IPS DF 6.9 (cell line): ENCODE measurements around the gene MIOS.

Experiments
- DNase-seq: peaks from one replicate; pipeline ENCODE4 v3.0.0-alpha.2; 2013; ENCODE audit warnings: low read depth, low spot score
- H3K27ac ChIP-seq: one replicate; pipeline ENCODE4 v1.5.1; 2013; ENCODE audit warnings: low read length, control low read depth
- H3K27me3 ChIP-seq: 2 replicates; pipeline ENCODE4 v1.6.1; 2013; ENCODE audit warnings: mild to moderate bottlenecking, low read length; ENCODE audit not compliant: control insufficient read depth, insufficient read depth
- H3K36me3 ChIP-seq: 2 replicates; pipeline ENCODE4 v1.6.1; 2013; ENCODE audit warnings: low read length; ENCODE audit not compliant: control insufficient read depth, insufficient read depth
- H3K4me1 ChIP-seq: 2 replicates; pipeline ENCODE4 v1.6.1; 2013; ENCODE audit warnings: low read length; ENCODE audit not compliant: control insufficient read depth, insufficient read depth
- H3K4me3 ChIP-seq: 2 replicates; pipeline ENCODE4 v1.5.1; 2013; ENCODE audit warnings: mild to moderate bottlenecking, low read length
- H3K9me3 ChIP-seq: 2 replicates; pipeline ENCODE4 v1.6.1; 2013; ENCODE audit warnings: low read length, inconsistent platforms; ENCODE audit not compliant: control insufficient read depth, insufficient read depth
- WGBS: extraction: QIAGEN DNeasy Blood & Tissue Kit; methylation state at CpG from one replicate; pipeline ENCODE4 v1.1.7; 2013; ENCODE audit warnings: mixed read lengths, missing lambda C conversion rate; ENCODE audit not compliant: insufficient read length, insufficient coverage; 5-methylcytosine and 5-hydroxymethylcytosine counted together

The MIOS gene

DNA sequence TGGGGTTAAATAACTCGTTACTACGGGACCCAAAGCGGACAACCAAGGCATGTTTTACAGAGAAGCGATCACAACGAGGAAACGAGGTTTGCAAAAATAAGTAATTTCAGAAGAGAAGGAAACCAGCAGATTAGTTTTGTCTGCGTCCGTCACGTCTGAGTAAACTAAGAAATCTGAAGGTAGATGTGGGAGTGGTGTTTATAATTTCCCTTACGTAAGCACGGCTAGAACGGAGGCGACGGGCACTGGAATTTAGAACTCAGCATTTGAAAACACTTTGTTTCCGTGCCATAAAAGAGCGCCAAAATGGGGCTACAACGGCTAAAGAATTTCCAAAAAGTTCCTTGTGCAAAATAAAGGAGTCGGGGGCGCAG lies 73.2 kb downstream of the MIOS start:
- Histone ChIP-seq H3K36me3 (no peaks in the 10 kb centered on the region; the same call in 1 of the 2 replicates), H3K9me3 (no peaks in the 10 kb centered on the region), H3K4me1 (0 out of 2 replicates have a peak, but pooled peaks cover 1% of the 10 kb centered on the region), H3K4me3 (peak overlapping the region; percentile 96), H3K27ac (no peak overlapping the region), H3K27me3 (no peaks in the 10 kb centered on the region)
- no peak for DNase-seq
- WGBS = no CpG with 5 or more reads among the region's 19 CpGs

DNA sequence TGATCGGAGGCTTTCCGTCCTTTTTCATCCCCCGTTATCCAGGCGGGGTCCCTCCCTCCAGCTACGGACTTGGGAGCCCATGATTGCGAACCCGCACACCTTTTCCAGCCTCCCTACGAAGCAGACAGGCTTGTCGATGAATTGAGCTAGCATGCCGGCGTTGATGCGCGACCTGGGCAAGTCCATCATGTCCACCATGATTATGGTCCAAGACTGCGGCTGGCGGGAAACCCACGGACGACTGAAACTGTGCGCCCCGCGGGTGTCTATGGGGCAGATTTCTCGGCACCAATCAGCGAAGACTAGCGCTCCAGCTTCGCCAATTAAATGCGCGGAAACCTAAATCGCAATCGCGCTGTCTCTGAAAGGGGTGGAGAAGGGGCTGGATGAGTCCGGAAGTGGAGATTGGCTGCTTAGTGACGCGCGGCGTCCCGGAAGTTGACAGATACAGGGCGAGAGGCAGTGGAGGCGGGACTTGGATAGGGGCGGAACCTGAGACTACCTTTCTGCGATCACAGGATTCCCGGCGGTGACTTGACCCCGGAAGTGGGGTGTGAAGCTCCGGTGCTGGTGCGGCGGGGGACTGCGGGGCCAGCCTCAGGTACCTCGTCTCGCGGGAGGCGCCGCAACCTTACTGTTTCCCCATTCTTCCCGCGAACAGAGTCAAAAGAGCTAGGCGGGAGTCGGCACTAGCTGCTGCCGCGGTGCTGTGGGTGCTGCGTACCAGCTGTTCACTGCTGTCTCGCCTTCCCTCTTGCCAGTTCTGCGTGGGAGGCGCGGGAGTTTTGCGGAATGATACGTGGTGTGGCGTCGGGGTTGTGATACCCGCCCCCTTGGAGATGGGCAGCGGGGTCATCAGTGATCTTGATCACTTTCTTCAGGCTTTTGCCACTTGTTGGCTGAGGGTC lies 73.8 kb downstream of the MIOS start, which contains the start of gene UMAD1:
TSS of gene UMAD1 (plus strand) at position 532 of the 908 bp plus-strand sequence. CDS start 32,620 bp downstream, outside the sequence.
- WGBS = no CpG with 5 or more reads among the region's 68 CpGs
- H3K4me1 ChIP-seq = 0 out of 2 replicates have a peak, but pooled peaks cover 1% of the 10 kb centered on the region
- no peaks in the 10 kb centered on the region for H3K9me3 ChIP-seq
- H3K4me3 ChIP-seq = peak within 1 kb of the TSS; percentile 96
- no peak within 1 kb of the TSS for H3K27ac ChIP-seq
- H3K27me3 ChIP-seq = no peaks in the 10 kb centered on the region
- peak; percentile 99 for DNase-seq
- H3K36me3 ChIP-seq = no peaks in the 10 kb centered on the region; the same call in 1 of the 2 replicates

DNA sequence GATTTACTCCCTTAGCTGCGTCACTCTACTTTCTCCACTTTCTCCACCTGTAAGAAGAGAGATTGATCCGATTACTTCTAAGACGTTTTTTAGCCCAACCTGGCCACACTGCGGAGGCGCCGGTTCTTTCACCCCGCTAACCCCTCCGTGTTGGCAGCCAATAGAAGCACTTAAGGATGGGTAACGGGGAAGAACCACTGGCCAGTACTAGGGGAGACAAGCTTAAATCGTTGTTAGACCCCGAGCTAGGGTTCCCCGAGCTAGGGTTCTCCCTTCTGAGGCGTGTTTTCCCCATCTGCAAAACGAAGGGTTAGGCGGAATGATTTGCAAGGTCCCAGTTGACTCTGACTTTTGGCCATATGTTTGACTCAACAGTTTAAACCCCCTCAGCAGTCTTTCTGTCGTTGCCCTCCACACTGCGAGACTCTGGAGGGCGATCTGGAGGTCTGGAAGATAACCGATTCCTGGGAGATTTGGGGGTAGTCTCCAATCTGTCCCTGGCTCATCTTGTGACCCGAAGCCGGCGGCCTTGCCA lies 74.5 kb downstream of the MIOS start:
- H3K27me3 ChIP-seq = no peaks in the 10 kb centered on the region
- H3K9me3 ChIP-seq = no peaks in the 10 kb centered on the region
- H3K4me1 ChIP-seq = 0 out of 2 replicates have a peak, but pooled peaks cover 1% of the 10 kb centered on the region
- no peak overlapping the region for H3K27ac ChIP-seq
- no CpG with 5 or more reads among the region's 22 CpGs for WGBS
- no peak for DNase-seq
- H3K4me3 ChIP-seq = peak overlapping the region; percentile 71
- no peaks in the 10 kb centered on the region; the same call in 1 of the 2 replicates for H3K36me3 ChIP-seq

DNA sequence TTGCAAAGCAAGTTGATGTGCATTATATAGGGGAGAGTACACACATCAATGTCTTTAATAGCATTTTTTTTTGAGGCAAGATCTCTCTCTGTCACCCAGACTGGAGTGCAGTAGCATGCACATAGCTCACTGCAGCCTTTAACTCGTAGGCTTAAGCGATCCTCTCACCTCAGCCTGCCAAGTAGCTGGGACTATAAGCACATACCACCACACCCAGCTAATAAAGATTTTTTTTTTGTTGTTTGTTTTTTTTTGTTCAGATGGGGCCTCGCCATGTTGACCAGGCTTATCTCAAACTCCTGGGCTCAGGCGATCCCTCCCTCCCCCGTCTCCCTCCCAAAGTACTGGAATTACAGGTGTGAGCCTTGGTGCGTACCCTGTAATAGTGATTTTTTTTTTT lies 75.4 kb downstream of the MIOS start:
- no peaks in the 10 kb centered on the region for H3K9me3 ChIP-seq

GRCh38 chr7:7647495-7648036 lies 80.9 kb downstream of the MIOS start:
- Histone ChIP-seq H3K4me3 (no peak overlapping the region), H3K4me1 (no peaks in the 10 kb centered on the region), H3K27ac (no peak overlapping the region), H3K27me3 (no peaks in the 10 kb centered on the region), H3K9me3 (no peaks in the 10 kb centered on the region), H3K36me3 (no peaks in the 10 kb centered on the region)
- no peak for DNase-seq
- WGBS = no CpG with 5 or more reads among the region's 6 CpGs

More for the DNA sequence above, 75.4 kb downstream of the MIOS start:
- no peak overlapping the region for H3K4me3 ChIP-seq
- H3K36me3 ChIP-seq = no peaks in the 10 kb centered on the region; the same call in 1 of the 2 replicates
- no peaks in the 10 kb centered on the region for H3K27me3 ChIP-seq
- no peak for DNase-seq
- no CpG with 5 or more reads among the region's 6 CpGs for WGBS
- 0 out of 2 replicates have a peak, but pooled peaks cover 1% of the 10 kb centered on the region for H3K4me1 ChIP-seq
- no peak overlapping the region for H3K27ac ChIP-seq

- no peaks in the 10 kb centered on the region for H3K9me3 ChIP-seq
- no peaks in the 10 kb centered on the region for H3K36me3 ChIP-seq
- no peaks in the 10 kb centered on the region for H3K4me1 ChIP-seq
- no peak for DNase-seq
- H3K4me3 ChIP-seq = no peak overlapping the region
- WGBS = no CpG with 5 or more reads among the region's 2 CpGs
- no peak overlapping the region for H3K27ac ChIP-seq
- H3K27me3 ChIP-seq = no peaks in the 10 kb centered on the region
These were observed 84.1 kb downstream of the MIOS start for GRCh38 chr7:7650682-7651206.

- DNase-seq = no peak
- Histone ChIP-seq H3K4me1 (no peaks in the 10 kb centered on the region), H3K27ac (no peak overlapping the region), H3K27me3 (no peaks in the 10 kb centered on the region), H3K36me3 (no peaks in the 10 kb centered on the region), H3K9me3 (no peaks in the 10 kb centered on the region), H3K4me3 (no peak overlapping the region)
- no CpG with 5 or more reads among the region's 3 CpGs for WGBS
These were observed 84.8 kb downstream of the MIOS start for GRCh38 chr7:7651479-7651878.

DNA sequence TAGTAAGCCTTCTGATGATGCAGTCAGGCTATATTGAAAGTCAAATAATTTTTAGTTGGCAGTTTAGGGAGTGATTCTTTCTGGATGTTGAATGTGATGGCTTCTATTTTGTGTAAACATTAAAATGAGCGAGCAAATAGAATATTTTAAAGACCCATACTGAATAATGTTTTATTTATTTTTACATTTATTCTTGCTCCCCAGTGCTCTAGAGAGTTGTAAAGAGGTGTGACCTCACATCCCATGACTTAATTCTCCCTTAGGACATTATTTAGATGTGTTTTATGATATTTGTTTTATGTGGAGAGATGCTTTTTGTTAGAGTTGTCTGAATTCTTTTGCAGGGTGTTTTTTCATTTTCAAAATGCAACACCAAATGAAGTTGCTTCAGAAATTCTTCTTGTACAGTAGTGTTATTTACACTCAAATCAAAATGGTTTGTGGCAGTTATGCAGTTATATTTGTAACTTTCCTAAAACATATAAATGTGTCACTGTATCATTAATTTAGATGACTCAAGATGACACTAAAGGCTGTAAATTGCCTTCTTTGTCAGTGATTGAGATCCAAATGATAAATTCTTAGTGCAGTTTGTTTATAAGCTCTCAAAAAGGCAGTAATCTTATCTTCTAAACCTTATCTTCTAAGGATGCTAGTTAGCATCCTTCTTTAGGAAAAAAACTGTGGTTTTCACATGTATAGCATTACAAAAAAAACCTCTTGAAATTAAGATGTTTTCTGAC lies 86.3 kb downstream of the MIOS start:
- no peaks in the 10 kb centered on the region for H3K4me1 ChIP-seq
- no peak overlapping the region for H3K27ac ChIP-seq
- WGBS = no CpG with 5 or more reads among the region's 1 CpG
- no peak for DNase-seq
- H3K9me3 ChIP-seq = no peaks in the 10 kb centered on the region
- H3K27me3 ChIP-seq = no peaks in the 10 kb centered on the region
- no peak overlapping the region for H3K4me3 ChIP-seq
- no peaks in the 10 kb centered on the region for H3K36me3 ChIP-seq

DNA sequence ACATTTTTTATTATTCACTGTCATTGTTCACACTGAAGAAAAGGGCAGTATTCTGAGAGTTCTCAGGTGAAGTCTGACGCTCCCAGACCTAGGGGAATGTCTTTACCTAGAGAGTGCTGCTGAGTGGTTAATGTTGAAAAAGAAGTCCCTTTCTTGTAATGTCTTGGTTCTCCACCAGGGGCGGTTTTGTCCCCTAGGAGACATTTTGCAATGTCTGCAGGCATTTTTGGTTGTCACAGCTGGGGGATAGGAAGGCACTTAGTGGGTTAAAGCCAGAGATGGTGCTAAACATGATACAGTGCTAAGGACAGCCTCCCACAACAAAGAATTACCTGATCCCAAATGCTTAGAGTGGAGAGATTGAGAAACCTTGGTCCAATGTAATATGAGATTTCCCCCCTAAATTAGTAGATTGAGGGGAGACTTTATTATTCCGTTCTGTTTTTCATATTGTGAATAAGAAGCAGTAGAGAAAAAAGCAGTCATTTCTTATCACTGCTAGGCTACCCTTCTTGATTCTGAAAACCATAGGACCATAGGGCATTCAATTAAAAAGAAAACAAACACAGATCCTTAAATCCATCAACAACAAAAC lies 87.0 kb downstream of the MIOS start:
- no peak overlapping the region for H3K27ac ChIP-seq
- no peaks in the 10 kb centered on the region for H3K4me1 ChIP-seq
- H3K27me3 ChIP-seq = no peaks in the 10 kb centered on the region
- WGBS = no CpG with 5 or more reads among the region's 3 CpGs
- no peak overlapping the region for H3K4me3 ChIP-seq
- no peaks in the 10 kb centered on the region for H3K36me3 ChIP-seq
- peak; percentile 41 for DNase-seq
- H3K9me3 ChIP-seq = no peaks in the 10 kb centered on the region
